ENCODE measurements around the gene P4HA1.
"Not testable (repeated sequence)": the region's sequence is repeated elsewhere in the genome, so short reads cannot be mapped to it uniquely, and the experiment has no call there.

The P4HA1 gene

GRCh38 chr10:73032536-73032935, 64.1 kb downstream of the P4HA1 start:
- TF ChIP-seq CTCF (IDR thresholded peaks at IDR 0.05; ENCODE audit: low read depth, low read length): no peak
- no peak for DNase-seq (ENCODE audit: extremely low read depth, low read depth)

GRCh38 chr10:73026623-73027022, 70.0 kb downstream of the P4HA1 start:
- not testable (repeated sequence) for DNase-seq (ENCODE audit: extremely low read depth, low read depth)

GRCh38 chr10:73023455-73024070, 73.1 kb downstream of the P4HA1 start:
- DNase-seq (ENCODE audit: extremely low read depth, low read depth): not testable (repeated sequence)

- DNase-seq (ENCODE audit: extremely low read depth, low read depth): not testable (repeated sequence)
Measured at GRCh38 chr10:73022961-73023360, 73.7 kb downstream of the P4HA1 start.

- DNase-seq (ENCODE audit: extremely low read depth, low read depth): not testable (repeated sequence)
Measured at GRCh38 chr10:73021538-73022164, 75.0 kb downstream of the P4HA1 start.

- no peak for TF ChIP-seq CTCF (IDR thresholded peaks at IDR 0.05; ENCODE audit: low read depth, low read length)
- DNase-seq (ENCODE audit: extremely low read depth, low read depth): no peak
Measured at GRCh38 chr10:73021050-73021449, 75.6 kb downstream of the P4HA1 start.

- DNase-seq (ENCODE audit: extremely low read depth, low read depth): no peak
- no peak for TF ChIP-seq CTCF (IDR thresholded peaks at IDR 0.05; ENCODE audit: low read depth, low read length)
Measured at GRCh38 chr10:73019100-73019499, 77.6 kb downstream of the P4HA1 start.

GRCh38 chr10:73018632-73019031, 78.0 kb downstream of the P4HA1 start:
- DNase-seq (ENCODE audit: extremely low read depth, low read depth): no peak
- TF ChIP-seq CTCF (IDR thresholded peaks at IDR 0.05; ENCODE audit: low read depth, low read length): no peak

GRCh38 chr10:73017955-73018480, 78.6 kb downstream of the P4HA1 start:
- DNase-seq (ENCODE audit: extremely low read depth, low read depth): no peak
- TF ChIP-seq CTCF (IDR thresholded peaks at IDR 0.05; ENCODE audit: low read depth, low read length): no peak
